Mucosa of descending colon (tissue), 3 donors: Measurements from ENCODE around the gene BCL7A. TPM values are rescaled to one million over a fixed set of nuclear protein-coding genes. Genes with fewer than 3 reads are reported as not detected.

Source experiments
- ATAC-seq: fragments of 200-7000 bp; cut with Tn5 transposase; one replicate; pipeline ENCODE4 v1.9.1; 2020; ENCODE audit warnings: mild to moderate bottlenecking, moderate library complexity
- DNase-seq, 3 donors: peaks; one replicate each; pipeline ENCODE4 v3.0.0-alpha.2; 2020
- H3K36me3 ChIP-seq: fragments of 200-600 bp; one replicate; pipeline ENCODE4 v1.8.0; 2021; ENCODE audit warnings: low read depth, mild to moderate bottlenecking
- H3K4me1 ChIP-seq: fragments of 200-600 bp; one replicate; pipeline ENCODE4 v1.8.0; 2021; ENCODE audit warnings: low read depth, mild to moderate bottlenecking
- H3K4me3 ChIP-seq: fragments of 200-600 bp; one replicate; pipeline ENCODE4 v1.8.0; 2021; ENCODE audit warnings: mild to moderate bottlenecking
- H3K9me3 ChIP-seq: fragments of 200-600 bp; one replicate; pipeline ENCODE4 v1.8.0; 2021; ENCODE audit warnings: mild to moderate bottlenecking
- intact Hi-C, 2 donors: fragments of 100-400 bp; cut with DNase I in 1 of 2; cut with micrococcal nuclease in 1 of 2; formaldehyde crosslinking; loops; one replicate each; pipeline versions ENCODE4 v1.11.0 to v1.11.1; 2022; cut with DNase I, micrococcal nuclease
- total RNA-seq, 3 donors: library from RNA; stranded (reverse); fragmentation: NEBNext Ultra II Directional in 2 of 3; extraction: Animal tissue kit (Norgen Biotek cat#: 25700) in 2 of 3; gene quantifications; one replicate each; pipeline versions ENCODE4 v1.2.1 to v1.2.4, GENCODE V29; 2021 to 2023
- TF ChIP-seq, protein P1 (sequence below): fragments of 200-600 bp; IDR thresholded peaks from one replicate; pipeline ENCODE4 v1.8.0; 2022; ENCODE audit warnings: antibody characterized with exemption, mild to moderate bottlenecking
- donor health status: DM: no; HTN: no; CAD: no; lungs with moderate emphysema.
- donor health status: DM: no; HTN: no; CAD: no.
- donor health status: DM: no; HTN: yes; CAD: no.

Gene BCL7A
- total RNA-seq, 3 donors from 2014 or later = 5.2 to 11.6 (median 5.7) TPM

- H3K4me3 ChIP-seq = no peak overlapping the region
- H3K36me3 ChIP-seq = no peaks in the 10 kb centered on the region
- H3K4me1 ChIP-seq = peaks cover 72% of the 10 kb centered on the region
- TF ChIP-seq, protein P1, sequence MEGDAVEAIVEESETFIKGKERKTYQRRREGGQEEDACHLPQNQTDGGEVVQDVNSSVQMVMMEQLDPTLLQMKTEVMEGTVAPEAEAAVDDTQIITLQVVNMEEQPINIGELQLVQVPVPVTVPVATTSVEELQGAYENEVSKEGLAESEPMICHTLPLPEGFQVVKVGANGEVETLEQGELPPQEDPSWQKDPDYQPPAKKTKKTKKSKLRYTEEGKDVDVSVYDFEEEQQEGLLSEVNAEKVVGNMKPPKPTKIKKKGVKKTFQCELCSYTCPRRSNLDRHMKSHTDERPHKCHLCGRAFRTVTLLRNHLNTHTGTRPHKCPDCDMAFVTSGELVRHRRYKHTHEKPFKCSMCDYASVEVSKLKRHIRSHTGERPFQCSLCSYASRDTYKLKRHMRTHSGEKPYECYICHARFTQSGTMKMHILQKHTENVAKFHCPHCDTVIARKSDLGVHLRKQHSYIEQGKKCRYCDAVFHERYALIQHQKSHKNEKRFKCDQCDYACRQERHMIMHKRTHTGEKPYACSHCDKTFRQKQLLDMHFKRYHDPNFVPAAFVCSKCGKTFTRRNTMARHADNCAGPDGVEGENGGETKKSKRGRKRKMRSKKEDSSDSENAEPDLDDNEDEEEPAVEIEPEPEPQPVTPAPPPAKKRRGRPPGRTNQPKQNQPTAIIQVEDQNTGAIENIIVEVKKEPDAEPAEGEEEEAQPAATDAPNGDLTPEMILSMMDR = no peak
- H3K9me3 ChIP-seq = no peaks in the 10 kb centered on the region
- ATAC-seq (no peak), DNase-seq (peak in 2 of 3 donors; percentile 60 to 67)
- intact Hi-C loops = no loop called here
These were observed 75.0 kb downstream of the BCL7A start for GRCh38 chr12:122096591-122097149.

- no peak overlapping the region for H3K4me3 ChIP-seq
- H3K4me1 ChIP-seq = peaks cover 71% of the 10 kb centered on the region
- no peaks in the 10 kb centered on the region for H3K9me3 ChIP-seq
- intact Hi-C loops = no loop called here
- DNase-seq = no peak
- no peaks in the 10 kb centered on the region for H3K36me3 ChIP-seq
- no peak for ATAC-seq
- TF ChIP-seq, protein P1 = no peak
These were observed 75.9 kb downstream of the BCL7A start for GRCh38 chr12:122097584-122097926.

DNA sequence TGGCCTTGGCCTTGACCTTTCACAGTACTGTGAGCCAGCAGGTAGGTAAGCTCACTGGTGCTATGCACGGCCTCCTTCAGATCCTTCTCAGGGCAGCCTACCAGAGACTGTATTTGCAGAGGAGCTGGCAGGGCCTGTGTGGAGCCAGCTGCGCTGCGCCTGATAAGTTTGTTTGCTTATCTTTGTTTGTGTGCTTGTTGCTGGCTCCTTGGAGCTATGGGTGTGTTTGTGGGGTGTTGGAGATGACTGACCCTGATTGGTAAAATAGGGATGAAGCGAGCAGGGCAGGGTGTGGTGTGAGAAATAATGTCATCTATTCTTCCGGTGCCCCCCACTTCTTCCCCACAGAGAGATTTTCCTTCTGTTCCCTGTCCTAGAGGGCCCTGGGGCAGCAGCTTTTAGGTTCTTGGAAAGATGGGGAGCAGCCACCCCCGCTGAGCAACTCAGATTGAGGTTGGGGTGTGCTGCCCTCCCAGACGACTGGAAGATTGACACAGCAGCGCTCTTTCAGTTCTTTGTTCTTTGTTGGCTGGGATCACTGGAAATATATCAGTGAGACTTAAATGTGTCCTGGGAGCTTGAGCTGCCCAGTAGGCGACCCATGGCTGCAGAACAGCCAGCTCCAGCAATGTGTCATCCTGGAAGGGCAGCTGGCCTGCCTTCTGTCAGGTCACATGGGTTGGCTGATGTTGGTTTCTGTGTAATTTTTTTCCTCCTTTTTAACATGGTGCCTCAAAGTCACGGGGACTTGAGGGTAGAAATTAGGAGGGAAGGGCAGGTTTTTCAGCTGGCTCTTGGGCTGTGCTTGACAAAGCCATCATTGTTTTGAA lies 76.5 kb downstream of the BCL7A start:
- H3K4me3 ChIP-seq = no peak overlapping the region

GRCh38 chr12:122099280-122099749 lies 77.6 kb downstream of the BCL7A start:
- H3K4me3 ChIP-seq = no peak overlapping the region
- intact Hi-C loops = no loop called here

More for the DNA sequence above, 76.5 kb downstream of the BCL7A start:
- Histone ChIP-seq H3K9me3 (no peaks in the 10 kb centered on the region), H3K36me3 (no peaks in the 10 kb centered on the region), H3K4me1 (peaks cover 71% of the 10 kb centered on the region)
- peak; percentile 85 to 87 (median 86) for DNase-seq
- ATAC-seq = peak; percentile 83
- TF ChIP-seq, protein P1 = no peak
- intact Hi-C loops = no loop called here

GRCh38 chr12:122099856-122100255 lies 78.2 kb downstream of the BCL7A start:
- TF ChIP-seq, protein P1 = no peak
- Histone ChIP-seq H3K4me1 (peaks cover 84% of the 10 kb centered on the region), H3K4me3 (no peak overlapping the region), H3K36me3 (no peaks in the 10 kb centered on the region), H3K9me3 (no peaks in the 10 kb centered on the region)
- DNase-seq = no peak
- intact Hi-C loops = no loop called here
- no peak for ATAC-seq

More at GRCh38 chr12:122099280-122099749, 77.6 kb downstream of the BCL7A start:
- peak in 2 of 3 donors; percentile 45 to 63 for DNase-seq
- Histone ChIP-seq H3K9me3 (no peaks in the 10 kb centered on the region), H3K4me1 (peaks cover 80% of the 10 kb centered on the region), H3K36me3 (no peaks in the 10 kb centered on the region)
- ATAC-seq = no peak
- TF ChIP-seq, protein P1 = no peak
